Activated CD8-positive, alpha-beta memory T cell treated with anti-CD3 and anti-CD28 coated beads for 24 hours (primary cell): Measurements from ENCODE around the gene HAAO.

ENCODE experiments used
- DNase-seq: peaks from one replicate; pipeline ENCODE4 v3.0.0-alpha.2; 2020

Gene HAAO

GRCh38 chr2:42812899-42813479 lies 20.6 kb upstream of the HAAO start:
- no peak for DNase-seq

- peak; percentile 88 for DNase-seq
Observed at GRCh38 chr2:42810971-42811811, 18.8 kb upstream of the HAAO start.

DNA sequence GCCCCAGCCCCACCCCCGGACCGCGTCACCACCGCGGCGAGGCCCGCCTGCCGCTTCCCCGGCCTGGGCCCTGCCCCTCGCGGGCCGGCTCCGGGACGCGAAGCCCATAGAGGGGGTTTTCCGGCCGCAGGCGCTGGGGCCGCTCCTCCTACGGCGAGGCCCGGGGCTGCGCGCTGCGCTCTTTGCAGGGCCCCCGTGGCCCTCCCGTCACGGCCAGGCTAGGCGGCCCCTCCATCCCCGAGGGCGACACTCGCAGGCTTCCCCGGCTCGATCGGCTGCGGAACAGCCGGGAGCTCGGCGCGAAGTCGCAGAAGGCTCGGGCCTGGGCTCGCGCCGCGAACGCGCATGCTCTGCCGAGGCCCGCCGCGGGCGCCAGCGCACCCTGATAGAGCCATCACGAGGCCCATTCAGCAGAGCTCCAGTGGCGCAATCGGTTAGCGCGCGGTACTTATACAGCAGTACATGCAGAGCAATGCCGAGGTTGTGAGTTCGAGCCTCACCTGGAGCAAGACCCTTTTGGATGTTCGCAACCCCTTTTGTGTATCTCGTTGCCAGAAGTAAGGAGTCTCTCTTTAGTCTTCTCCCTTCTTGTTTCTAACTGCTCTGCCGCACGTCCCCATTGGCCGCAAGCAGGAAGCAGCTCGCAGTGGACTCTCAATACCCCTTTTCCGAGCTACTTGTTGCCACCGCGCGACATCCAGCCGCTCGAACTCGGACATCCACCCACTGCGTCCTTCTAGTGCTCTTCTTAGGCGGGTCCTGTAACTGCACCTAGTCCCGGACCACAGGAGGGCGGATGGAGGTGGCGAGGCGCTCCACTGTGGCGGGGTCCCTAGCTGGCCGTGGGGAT lies 18.0 kb upstream of the HAAO start:
- DNase-seq, result peak; percentile 100

DNA sequence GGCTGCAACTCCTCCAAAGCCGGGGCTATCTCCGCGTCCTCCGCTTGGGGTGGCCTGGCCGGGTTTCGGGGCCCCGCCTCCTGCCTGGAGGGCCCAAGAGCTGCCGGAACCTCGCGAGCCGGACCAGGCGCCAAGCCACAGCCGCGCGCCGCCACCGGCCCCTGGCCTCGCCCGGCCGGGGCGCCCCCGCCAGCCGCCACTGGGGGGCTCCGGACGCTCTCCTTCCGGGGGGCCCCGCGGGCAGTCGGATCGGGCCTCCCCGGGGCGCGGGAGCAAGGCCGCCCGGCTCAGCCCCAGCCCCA lies 17.4 kb upstream of the HAAO start:
- DNase-seq, result no peak

DNA sequence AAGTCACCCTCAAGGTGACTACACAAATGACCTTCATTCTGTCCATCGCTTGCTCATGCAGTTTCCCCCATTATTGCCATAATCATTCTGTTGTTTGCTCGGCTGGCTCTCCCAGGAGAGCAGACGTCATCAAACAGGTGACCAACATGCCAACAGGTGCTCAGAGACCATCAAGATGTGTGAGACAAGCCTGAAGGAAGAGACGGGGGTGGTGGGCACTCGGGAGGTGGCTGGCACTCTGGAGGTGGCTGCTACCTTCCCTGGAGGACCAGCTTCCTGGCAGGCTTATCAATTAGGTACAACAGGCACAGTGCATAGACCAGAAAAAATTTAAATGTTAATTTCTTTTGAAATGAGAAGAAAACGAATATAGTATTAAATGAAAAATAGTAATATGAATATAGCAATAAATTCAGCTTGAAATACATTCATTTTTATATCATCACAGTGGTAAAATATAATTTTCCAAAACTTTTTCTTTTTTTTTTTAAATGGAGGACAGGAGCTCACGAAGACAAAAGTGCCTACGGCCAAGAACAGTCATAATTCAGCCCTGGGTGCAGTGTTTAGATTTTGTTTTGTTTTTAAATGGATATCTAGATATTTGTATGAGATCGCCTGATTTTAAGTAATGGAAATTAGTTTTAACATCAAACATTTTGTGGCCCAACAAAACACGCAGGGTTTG lies 16.9 kb upstream of the HAAO start:
- DNase-seq, result no peak

- DNase-seq, result no peak
Observed at GRCh38 chr2:42808301-42808700, 15.9 kb upstream of the HAAO start.

- no peak for DNase-seq
Observed at GRCh38 chr2:42806786-42807185, 14.4 kb upstream of the HAAO start.

DNA sequence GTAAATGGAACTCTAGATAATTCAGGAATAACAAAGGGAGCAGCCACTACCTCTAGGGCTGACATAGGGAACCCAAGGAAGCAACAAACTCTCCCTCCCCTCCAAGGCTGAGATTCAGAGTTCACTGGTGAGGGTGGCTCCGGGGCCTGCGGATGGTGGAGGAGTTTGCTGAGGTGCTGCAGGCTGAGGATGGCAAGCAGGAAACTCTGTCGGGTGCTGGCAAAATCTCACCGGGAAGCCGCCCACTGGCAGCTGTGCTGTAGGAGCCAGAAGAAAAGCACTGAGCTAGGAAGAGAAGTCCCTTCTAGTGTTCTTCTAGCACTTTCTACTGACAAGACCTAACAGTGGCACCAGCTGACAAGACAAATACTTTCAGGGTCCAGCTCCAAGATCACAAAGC lies 12.5 kb upstream of the HAAO start:
- DNase-seq, result no peak

DNA sequence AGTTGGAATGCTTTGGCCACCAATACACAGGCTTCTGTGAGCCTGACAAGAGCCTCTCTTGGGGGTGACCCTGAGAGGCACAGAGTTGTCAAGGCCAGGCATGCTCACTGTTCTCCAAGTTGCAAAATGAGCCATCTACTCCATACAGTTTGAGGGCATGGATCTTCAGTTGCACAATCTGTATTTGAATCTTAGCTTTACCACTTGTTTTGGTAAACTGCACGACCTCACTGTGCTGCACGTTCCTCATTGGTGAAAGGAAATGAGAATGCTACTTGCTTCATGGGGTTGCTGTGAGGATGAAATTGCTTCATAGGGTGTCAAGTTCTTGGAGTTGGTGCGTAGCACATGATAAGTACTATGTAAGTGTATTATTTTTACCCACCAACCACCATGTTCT lies 12.0 kb upstream of the HAAO start:
- no peak for DNase-seq

DNA sequence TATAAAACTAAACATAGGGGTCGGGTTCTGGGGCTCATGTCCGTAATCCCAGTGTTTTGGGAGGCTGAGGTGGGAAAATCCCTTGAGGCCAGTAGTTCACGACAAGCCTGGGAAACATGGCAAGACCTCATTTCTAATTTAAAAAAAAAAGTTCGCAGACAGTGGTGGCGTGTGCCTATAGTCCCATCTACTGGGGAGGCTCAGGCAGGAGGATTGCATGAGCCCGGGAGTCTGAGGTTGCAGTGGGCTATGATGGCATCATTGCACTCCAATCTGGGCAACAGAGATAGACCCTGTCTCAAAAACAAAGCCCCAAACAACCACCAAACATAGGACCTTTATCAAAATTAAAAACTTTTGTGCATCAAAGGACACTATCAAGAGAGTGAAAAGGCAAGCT lies 9.8 kb upstream of the HAAO start:
- DNase-seq, result no peak

- DNase-seq, result no peak
Observed at GRCh38 chr2:42801381-42801780, 9.0 kb upstream of the HAAO start.

DNA sequence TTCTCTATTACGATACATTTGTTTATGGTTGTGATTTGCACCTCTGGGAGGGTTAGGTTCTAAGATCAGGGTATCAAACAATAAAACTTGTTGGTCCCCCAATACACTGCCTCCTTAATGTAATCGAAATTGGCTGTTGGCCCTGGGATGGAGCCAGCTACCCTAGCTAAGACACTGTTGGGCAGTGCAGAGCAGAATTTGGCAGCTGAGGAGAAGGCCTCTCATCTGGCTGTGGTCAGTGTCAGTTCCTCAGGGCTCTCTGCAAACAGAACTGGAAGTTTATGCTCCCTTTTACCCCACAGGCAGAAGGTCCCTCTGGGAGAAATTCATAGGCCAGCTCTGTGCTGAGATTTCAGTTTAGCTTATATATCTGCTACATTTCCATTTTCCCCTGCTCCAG lies 8.6 kb upstream of the HAAO start:
- DNase-seq, result no peak

- no peak for DNase-seq
Observed at GRCh38 chr2:42800461-42800962, 8.1 kb upstream of the HAAO start.

DNA sequence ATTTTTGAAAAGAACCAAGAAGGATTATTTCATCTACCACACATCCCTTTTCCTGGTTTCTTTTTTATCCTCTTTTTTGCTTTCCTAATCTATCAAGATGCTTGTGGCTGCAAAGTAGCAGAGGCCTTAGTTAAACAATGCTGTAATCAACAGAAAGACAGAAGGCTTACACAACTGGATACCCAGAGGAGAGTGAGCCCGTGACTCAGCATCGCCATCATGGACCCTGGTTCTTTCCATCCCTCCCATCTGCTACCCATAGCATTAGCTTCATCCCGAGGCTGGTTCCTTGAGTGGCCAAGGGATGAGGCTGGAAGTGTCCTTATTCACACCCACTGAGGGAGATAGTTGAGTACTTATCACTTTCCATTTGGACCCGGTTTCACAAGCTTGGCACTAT lies 7.5 kb upstream of the HAAO start:
- DNase-seq, result no peak

DNA sequence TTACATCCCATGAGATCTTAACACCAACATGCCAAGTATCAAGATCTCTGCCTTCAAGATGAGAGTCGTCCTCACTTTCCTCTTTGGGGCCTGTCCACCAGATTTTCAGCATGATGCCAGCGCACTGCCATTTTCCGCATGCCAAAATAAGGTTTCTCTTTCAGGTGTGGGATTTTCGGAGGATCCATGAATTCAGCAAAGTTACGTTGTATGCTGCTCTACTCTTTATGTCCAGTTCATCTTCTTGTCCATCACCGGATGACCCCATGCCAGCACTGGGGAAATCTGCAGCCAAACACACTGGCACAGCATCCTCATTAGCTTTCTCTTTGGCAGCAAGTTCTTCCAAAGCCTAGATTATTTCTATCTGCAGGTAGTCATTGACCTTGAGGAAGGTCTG lies 4.9 kb upstream of the HAAO start:
- DNase-seq, result no peak

DNA sequence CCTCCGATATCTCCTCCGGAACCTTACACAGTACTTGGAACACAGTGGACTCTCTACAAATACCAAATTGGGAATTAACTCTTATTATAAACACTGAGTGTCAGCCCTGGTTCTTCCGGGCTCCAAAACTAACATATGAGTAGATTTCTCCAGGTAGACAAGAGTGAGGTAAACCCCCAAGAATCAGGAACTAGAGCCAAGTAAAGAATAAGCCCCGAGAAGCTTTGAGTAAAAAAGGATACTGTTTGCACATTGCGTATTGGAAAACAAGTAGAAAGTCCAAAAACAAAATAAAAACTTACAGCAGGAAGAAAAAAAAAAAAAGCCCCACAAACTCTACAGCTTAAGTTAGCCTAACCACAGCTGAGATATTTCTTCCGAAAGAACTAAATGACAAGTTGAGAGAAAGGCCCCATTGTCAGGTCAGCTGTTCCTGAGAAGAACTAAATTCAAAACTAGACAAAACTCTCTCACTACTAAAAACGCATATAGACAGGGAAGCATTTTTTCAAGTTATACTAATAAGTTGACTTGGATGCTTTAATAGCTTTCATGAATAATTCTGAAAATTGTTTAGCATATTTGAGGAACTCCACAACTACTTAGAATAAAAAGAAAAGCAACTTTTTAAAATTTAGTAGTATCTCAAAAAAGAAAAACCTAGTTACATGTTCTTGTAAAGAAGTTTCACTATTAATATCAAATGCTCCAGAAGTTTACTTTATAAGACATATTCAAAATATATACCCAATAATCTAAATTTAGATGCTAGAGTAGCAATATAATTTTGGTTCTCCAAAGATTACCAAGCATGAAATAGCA lies 4.3 kb upstream of the HAAO start:
- no peak for DNase-seq

DNA sequence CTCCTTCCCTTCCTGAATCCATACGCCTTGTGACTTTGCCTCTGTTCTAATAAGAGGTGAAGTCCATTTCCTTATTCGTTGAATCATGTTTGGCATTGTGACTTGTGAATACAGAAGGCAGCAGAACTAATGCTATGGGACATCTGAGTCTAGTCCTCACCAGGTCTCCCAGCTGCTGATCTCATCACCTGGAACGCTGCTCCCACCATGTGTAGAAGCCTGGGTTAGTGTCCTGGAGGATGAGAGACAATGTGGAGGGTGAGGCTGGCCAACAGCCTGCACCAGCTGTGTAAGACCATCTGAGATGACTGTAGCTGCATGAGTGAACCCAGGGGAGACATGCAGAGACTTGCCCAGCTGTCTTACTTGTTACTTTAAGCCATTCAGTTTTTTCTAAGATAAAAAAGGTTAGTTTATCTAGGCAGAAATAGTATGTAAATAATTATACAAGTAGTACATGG lies 3.5 kb upstream of the HAAO start:
- no peak for DNase-seq

- DNase-seq, result no peak
Observed at GRCh38 chr2:42795275-42795674, 2.9 kb upstream of the HAAO start.

DNA sequence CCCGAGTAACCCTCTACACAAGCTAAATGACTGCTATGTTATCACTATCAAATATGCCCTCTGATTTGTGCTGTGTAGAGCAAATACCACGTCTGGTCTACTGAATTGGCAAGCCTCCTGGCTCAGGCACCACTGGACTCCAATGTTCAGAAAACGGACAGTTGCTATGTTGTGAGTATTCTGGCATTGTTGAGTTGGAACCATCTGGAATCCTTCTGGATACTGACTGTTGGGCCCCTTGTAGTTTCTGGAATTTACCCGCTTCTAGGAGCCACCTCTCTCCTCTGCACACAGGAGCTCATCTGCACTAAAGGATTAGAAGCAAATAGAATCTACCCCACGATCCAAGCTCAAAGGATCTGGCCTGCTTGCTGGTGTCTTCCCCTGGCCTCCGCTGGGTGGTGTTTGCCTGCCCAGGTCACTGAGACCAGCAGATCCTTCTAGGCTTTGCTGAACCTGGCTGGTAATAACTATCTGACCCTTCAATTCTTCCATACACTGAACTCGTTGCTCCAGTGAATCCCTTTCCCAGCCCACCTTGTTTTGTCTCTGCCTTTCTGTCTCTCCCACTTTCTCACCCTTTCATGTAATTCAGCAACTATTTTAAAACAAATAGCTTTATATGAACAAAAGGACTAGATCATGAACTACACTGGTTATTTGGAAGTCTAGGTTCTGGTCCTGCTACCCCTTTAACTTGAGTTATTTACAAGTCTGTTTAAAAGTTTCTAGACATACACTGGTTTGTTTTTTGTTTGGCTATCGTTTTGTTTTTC lies 2.1 kb upstream of the HAAO start:
- DNase-seq, result no peak

GRCh38 chr2:42793334-42794270 lies 1.2 kb upstream of the HAAO start:
- no peak for DNase-seq
